Breast epithelium (tissue), 4 donors: ENCODE results near the gene LENG1. TPM values are rescaled to one million over a fixed set of nuclear protein-coding genes. Genes with fewer than 3 reads are reported as not detected.

Experiments used
- DNase-seq, 2 donors: peaks; one replicate each; pipeline ENCODE4 v3.0.0-alpha.2; 2019; ENCODE audit warnings: low spot score in 2 of 2
- H3K27ac ChIP-seq, 2 donors: fragments of 200-600 bp; sonication (generic) in 1 of 2; one replicate each; pipeline ENCODE4 v1.5.1; 2016 to 2019; ENCODE audit warnings: mild to moderate bottlenecking in 1 of 2
- H3K27me3 ChIP-seq, 2 donors: fragments of 200-600 bp; sonication (generic) in 1 of 2; one replicate each; pipeline versions ENCODE4 v1.5.1 to v1.6.0; 2017 to 2019; ENCODE audit warnings: control low read depth in 1 of 2, mild to moderate bottlenecking in 1 of 2
- H3K36me3 ChIP-seq: fragments of 200-600 bp; one replicate; pipeline ENCODE4 v1.5.1; 2019
- H3K4me1 ChIP-seq, 2 donors: fragments of 200-600 bp; sonication (generic); one replicate each; pipeline ENCODE4 v1.5.1; 2016 to 2019; ENCODE audit warnings: control low read depth in 1 of 2
- H3K4me3 ChIP-seq, 3 donors: fragments of 200-600 bp; sonication (generic); 1 replicate in 2 of 3; 2 replicates in 1 of 3; pipeline ENCODE4 v1.5.1; 2016 to 2019; ENCODE audit warnings: mild to moderate bottlenecking in 3 of 3, moderate library complexity in 2 of 3
- H3K9me3 ChIP-seq, 2 donors: fragments of 200-600 bp; sonication (generic) in 1 of 2; one replicate each; pipeline ENCODE4 v1.5.1; 2016 to 2019; ENCODE audit warnings: control low read depth in 1 of 2
- POLR2A ChIP-seq: fragments of 450-650 bp; IDR thresholded peaks from one replicate; pipeline ENCODE4 v1.6.1; 2016; ENCODE audit warnings: antibody characterized with exemption, mild to moderate bottlenecking, moderate library complexity
- POLR2AphosphoS5 ChIP-seq, 3 donors: sonication (generic); formaldehyde crosslinking; IDR thresholded peaks; one replicate each; pipeline ENCODE4 v1.6.1; 2017; ENCODE audit warnings: antibody characterized with exemption in 3 of 3
- intact Hi-C: fragments of 100-400 bp; cut with DNase I; formaldehyde crosslinking; loops from one replicate; pipeline ENCODE4 v1.15.1; 2023; ENCODE audit warnings: low total_unique reads
- total RNA-seq, 3 donors: library from RNA; depleted of rRNA; stranded (reverse); fragments of >200 nt; gene quantifications; one replicate each; pipeline ENCODE4 v1.1.0, GENCODE V29; 2016
- TF ChIP-seq, protein P1 (sequence below), 3 donors: fragments of 450-650 bp; IDR thresholded peaks; one replicate each; pipeline ENCODE4 v1.5.1; 2016 to 2017; ENCODE audit warnings: antibody characterized with exemption in 3 of 3, mild to moderate bottlenecking in 3 of 3, moderate library complexity in 3 of 3

LENG1 gene
- total RNA-seq, 3 donors from 2014 or later, result 6.4 to 8.5 (median 8.0) TPM

GRCh38 chr19:54189735-54190502 lies 30.4 kb upstream of the LENG1 start:
- Histone ChIP-seq H3K36me3 (no peaks in the 10 kb centered on the region), H3K27me3 (no peaks in the 10 kb centered on the region), H3K9me3 (no peaks in the 10 kb centered on the region), H3K27ac (peak overlapping the region; percentile 96 to 99), H3K4me3 (peak overlapping the region; percentile 65 to 93 (median 70)), H3K4me1 (peaks cover 0 to 17% of the 10 kb centered on the region in 2 donors)
- intact Hi-C loops, result no loop called here
- peak; percentile 100 for DNase-seq
- TF ChIP-seq POLR2A (peak; percentile 73), POLR2AphosphoS5 (IDR thresholded peaks at IDR 0.05) (peak; percentile 90 to 97 (median 96))
- TF ChIP-seq, protein P1, sequence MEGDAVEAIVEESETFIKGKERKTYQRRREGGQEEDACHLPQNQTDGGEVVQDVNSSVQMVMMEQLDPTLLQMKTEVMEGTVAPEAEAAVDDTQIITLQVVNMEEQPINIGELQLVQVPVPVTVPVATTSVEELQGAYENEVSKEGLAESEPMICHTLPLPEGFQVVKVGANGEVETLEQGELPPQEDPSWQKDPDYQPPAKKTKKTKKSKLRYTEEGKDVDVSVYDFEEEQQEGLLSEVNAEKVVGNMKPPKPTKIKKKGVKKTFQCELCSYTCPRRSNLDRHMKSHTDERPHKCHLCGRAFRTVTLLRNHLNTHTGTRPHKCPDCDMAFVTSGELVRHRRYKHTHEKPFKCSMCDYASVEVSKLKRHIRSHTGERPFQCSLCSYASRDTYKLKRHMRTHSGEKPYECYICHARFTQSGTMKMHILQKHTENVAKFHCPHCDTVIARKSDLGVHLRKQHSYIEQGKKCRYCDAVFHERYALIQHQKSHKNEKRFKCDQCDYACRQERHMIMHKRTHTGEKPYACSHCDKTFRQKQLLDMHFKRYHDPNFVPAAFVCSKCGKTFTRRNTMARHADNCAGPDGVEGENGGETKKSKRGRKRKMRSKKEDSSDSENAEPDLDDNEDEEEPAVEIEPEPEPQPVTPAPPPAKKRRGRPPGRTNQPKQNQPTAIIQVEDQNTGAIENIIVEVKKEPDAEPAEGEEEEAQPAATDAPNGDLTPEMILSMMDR (IDR thresholded peaks at IDR 0.05), result no peak

DNA sequence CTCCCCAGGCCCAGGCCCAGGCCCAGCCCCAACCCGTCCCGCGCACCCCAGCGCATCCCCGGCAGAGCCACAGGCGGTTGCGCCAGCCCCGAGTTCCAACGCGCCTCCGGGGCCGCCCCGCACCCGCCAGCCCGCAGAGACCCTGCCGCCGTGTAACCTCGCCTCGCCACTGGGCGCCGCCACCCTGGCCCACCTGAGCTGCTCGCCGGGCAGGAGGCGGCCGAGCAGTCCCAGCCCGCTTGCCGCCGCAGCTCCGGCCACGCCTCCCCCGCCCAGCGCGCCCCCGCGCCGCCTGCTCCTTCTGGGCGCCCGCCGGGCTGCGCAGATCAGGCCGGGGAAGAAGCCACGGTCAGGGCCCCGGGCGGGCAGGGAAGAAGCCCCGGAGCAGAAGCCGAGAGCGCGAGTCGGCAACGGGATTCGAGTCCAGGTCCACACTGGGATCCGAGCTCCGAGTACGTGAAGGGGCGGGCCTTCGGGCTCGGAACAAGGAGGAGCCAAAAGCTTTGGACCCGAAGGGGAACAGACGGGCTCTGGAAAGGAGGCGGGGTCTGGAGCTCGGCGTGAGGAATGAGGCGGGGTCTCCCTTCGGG lies 29.7 kb upstream of the LENG1 start, which contains the start of gene MBOAT7:
Gene MBOAT7, minus strand, starts transcription at position 436 of the 590 bp plus-strand sequence. CDS start 1,072 bp downstream, outside the sequence.
- intact Hi-C loops, result no loop called here
- peak within 1 kb of the TSS; percentile 96 to 99 for H3K27ac ChIP-seq
- H3K27me3 ChIP-seq, result no peaks in the 10 kb centered on the region
- H3K36me3 ChIP-seq, result no peaks in the 10 kb centered on the region
- TF ChIP-seq POLR2AphosphoS5 (IDR thresholded peaks at IDR 0.05) (peak; percentile 33 to 59 (median 44)), POLR2A (no peak)
- TF ChIP-seq, protein P1 (IDR thresholded peaks at IDR 0.05), result peak in 1 of 3 donors; percentile 15
- H3K4me1 ChIP-seq, result peaks cover 0 to 17% of the 10 kb centered on the region in 2 donors
- H3K4me3 ChIP-seq, result peak within 1 kb of the TSS; percentile 65 to 93 (median 70)
- DNase-seq, result no peak
- no peaks in the 10 kb centered on the region for H3K9me3 ChIP-seq

DNA sequence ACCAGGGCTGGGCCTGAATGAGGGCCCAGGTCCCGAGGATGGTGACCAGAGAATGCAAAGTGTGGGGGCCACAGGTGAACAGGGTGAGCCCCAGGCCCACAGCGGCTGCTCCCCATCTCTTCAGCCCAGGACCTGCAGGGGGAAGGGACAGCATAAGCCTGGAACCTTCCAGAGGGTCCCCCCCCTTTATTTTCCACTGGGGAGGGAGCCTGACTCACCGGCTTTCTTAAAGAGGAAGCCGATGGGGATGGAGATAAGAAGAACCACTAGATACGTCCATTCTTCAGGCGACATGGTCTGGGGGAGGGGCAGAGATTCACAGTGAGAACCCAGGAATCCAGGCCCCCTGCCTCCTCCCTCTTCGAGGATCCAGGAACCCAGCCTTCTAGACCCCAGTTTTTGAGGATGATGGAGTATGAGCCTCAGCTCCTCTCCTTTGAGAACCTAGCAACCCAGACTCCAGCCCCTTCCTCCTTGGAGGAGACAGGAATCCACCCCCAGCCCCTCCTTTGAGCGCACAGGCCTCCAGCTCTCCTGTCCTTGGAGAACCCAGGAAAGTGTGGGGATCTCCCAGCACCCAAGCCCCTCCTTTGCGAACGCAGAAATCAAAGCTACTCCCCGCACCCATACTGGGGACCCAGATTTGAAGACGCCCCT lies 28.8 kb upstream of the LENG1 start:
- Histone ChIP-seq H3K27ac (peak overlapping the region; percentile 96 to 99), H3K36me3 (no peaks in the 10 kb centered on the region), H3K27me3 (no peaks in the 10 kb centered on the region), H3K4me3 (peak overlapping the region; percentile 65 to 93 (median 70)), H3K9me3 (no peaks in the 10 kb centered on the region), H3K4me1 (peaks cover 0 to 17% of the 10 kb centered on the region in 2 donors)
- TF ChIP-seq POLR2A, result no peak
- no peak for TF ChIP-seq POLR2AphosphoS5 (IDR thresholded peaks at IDR 0.05)
- TF ChIP-seq, protein P1 (IDR thresholded peaks at IDR 0.05), result no peak
- intact Hi-C loops, result no loop called here
- DNase-seq, result no peak

DNA sequence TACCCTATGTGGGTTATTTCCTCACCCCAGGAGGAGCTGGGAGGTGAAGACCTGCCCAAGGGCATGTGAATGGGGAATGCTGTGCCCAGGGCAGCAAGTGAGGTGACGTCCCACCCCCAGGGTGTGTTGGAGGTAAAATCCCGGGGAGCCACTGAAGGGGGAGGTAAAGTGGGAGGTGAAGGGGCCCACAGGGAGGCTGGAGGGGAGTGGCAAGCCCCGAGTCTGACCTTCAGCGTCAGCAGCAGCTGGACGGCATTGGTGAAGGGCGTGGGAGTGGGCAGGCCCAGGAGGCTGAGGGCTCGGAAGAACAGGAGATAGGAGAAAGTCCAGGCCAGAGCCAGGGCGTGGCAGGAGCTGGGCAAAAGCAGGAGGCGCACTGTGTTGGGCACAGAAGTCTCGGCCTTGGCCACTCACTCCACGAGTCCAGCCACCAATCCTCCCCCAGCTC lies 27.4 kb upstream of the LENG1 start:
- Histone ChIP-seq H3K27me3 (no peaks in the 10 kb centered on the region), H3K36me3 (no peaks in the 10 kb centered on the region), H3K9me3 (no peaks in the 10 kb centered on the region), H3K4me3 (no peak overlapping the region), H3K27ac (no peak overlapping the region), H3K4me1 (peaks cover 0 to 12% of the 10 kb centered on the region in 2 donors)
- intact Hi-C loops, result no loop called here
- TF ChIP-seq, protein P1 (IDR thresholded peaks at IDR 0.05), result no peak
- TF ChIP-seq POLR2A (no peak), POLR2AphosphoS5 (IDR thresholded peaks at IDR 0.05) (no peak)
- no peak for DNase-seq
